ENCODE data around the gene BANK1. TPM values are rescaled to one million over a fixed set of nuclear protein-coding genes. Genes with fewer than 3 reads are reported as not detected.

The BANK1 gene
- total RNA-seq, 1 donor from 2014 or later = 0.79 TPM

DNA sequence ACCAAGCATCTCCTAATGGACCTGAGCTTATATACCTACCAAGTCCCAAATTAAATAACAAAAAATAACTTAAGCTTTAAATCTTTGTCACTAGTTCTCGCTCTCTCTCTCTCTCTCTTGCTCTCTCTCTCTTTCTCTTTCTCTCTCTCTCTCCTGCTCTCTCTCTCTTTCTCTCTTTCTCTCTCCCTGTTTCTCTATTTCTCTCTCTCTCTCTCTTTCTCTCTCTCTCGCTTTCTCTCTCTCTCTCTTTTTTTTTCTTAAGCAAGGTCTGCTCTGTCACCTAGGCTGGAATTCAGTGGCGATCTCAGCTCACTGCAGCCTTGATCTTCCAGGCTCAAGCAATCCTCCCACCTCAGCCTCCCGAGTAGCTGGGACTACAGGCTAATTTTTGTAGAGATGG, 266.6 kb downstream of the BANK1 start:
- Mint-ChIP-seq H3K27me3 (no peaks in the 10 kb centered on the region), H3K27ac (peak overlapping the region; percentile 73), H3K4me1 (ENCODE audit: low read depth) (no peaks in the 10 kb centered on the region), H3K4me3 (ENCODE audit: low read depth) (no peak overlapping the region), H3K9me3 (ENCODE audit: low read depth) (no peaks in the 10 kb centered on the region), H3K36me3 (ENCODE audit: insufficient read depth) (no peaks in the 10 kb centered on the region)
- no peak for DNase-seq (ENCODE audit: low spot score, unreplicated experiment)
- TF ChIP-seq, protein P1, sequence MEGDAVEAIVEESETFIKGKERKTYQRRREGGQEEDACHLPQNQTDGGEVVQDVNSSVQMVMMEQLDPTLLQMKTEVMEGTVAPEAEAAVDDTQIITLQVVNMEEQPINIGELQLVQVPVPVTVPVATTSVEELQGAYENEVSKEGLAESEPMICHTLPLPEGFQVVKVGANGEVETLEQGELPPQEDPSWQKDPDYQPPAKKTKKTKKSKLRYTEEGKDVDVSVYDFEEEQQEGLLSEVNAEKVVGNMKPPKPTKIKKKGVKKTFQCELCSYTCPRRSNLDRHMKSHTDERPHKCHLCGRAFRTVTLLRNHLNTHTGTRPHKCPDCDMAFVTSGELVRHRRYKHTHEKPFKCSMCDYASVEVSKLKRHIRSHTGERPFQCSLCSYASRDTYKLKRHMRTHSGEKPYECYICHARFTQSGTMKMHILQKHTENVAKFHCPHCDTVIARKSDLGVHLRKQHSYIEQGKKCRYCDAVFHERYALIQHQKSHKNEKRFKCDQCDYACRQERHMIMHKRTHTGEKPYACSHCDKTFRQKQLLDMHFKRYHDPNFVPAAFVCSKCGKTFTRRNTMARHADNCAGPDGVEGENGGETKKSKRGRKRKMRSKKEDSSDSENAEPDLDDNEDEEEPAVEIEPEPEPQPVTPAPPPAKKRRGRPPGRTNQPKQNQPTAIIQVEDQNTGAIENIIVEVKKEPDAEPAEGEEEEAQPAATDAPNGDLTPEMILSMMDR (IDR thresholded peaks at IDR 0.05; ENCODE audit: unreplicated experiment) = no peak

DNA sequence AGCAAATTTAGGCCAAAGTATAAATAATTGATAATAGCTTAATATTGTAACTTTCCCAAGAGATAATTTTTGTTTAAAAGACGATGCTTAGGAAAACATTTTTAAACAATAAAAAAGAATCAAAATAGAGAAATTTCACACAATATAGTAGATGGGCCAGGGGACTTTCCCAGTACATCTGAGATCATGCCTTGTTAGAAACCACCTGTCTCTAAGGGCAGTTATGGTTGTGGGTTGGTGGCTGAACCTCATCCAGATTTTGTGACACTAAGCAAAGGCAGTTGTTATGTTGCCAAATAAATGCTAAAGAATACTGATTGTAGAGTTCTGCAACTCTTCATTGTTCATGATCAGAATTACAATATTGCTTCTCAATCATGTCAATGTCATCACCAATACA, 270.6 kb downstream of the BANK1 start:
- H3K27me3 Mint-ChIP-seq = no peaks in the 10 kb centered on the region
- H3K4me1 Mint-ChIP-seq (ENCODE audit: low read depth) = no peaks in the 10 kb centered on the region
- H3K27ac Mint-ChIP-seq = no peak overlapping the region
- H3K9me3 Mint-ChIP-seq (ENCODE audit: low read depth) = no peaks in the 10 kb centered on the region
- H3K36me3 Mint-ChIP-seq (ENCODE audit: insufficient read depth) = no peaks in the 10 kb centered on the region
- H3K4me3 Mint-ChIP-seq (ENCODE audit: low read depth) = no peak overlapping the region
- no peak for DNase-seq (ENCODE audit: low spot score, unreplicated experiment)
- TF ChIP-seq, protein P1 (IDR thresholded peaks at IDR 0.05; ENCODE audit: unreplicated experiment) = no peak

DNA sequence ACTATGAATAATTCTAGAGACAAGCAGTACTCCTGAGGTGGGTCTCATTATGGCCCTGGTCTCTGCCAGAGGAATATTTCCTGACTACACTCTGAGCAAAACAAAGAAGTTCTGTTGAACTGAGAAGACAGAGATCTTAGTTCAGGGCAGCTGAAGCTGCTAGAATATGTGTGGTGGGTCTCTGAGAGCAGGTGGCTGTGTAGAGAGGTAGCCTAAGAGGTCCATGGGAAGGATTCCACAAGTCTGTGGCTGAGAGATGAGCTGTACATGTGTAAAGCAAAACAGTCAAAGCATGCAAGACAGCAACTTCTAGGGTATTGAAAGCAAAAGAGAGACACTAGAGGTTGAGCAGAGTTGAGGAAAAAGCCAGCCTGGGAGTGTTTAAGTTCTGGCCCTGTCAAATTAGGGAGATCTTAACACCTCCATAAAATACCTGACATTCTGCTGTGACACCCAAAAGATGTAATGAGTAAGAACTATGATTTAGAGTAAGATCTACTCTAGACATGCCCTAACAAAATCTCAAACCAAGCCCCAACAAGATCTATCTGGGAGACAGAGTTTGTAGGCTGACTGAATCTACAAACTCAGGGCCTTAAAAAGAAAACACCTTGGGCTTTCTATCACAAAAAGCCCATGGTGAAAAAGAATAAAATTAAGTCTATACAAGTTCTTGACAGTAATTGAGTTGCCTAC, 274.4 kb downstream of the BANK1 start:
- no peaks in the 10 kb centered on the region for H3K4me1 Mint-ChIP-seq (ENCODE audit: low read depth)
- no peaks in the 10 kb centered on the region for H3K36me3 Mint-ChIP-seq (ENCODE audit: insufficient read depth)
- no peaks in the 10 kb centered on the region for H3K27me3 Mint-ChIP-seq
- no peaks in the 10 kb centered on the region for H3K9me3 Mint-ChIP-seq (ENCODE audit: low read depth)
- no peak overlapping the region for H3K4me3 Mint-ChIP-seq (ENCODE audit: low read depth)
- TF ChIP-seq, protein P1 (IDR thresholded peaks at IDR 0.05; ENCODE audit: unreplicated experiment) = no peak
- no peak for DNase-seq (ENCODE audit: low spot score, unreplicated experiment)
- no peak overlapping the region for H3K27ac Mint-ChIP-seq

DNA sequence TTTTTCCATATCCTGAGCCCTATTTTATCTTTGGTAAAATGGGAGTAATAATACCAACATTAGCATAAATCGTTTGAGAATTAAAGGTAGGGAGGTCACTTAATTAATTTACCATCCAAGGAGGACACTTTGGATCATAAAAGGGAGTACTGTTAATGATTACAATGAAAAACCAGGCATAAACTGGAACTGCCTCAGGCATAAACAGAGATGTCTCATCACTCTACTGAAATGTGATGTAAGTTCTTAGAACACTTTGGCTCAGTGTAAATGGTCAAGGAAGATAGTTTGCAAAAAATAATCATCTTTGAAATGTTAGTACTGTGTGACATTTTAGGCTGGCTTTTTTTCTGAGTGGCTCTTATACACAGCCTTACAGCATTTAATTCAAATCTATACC, 286.1 kb downstream of the BANK1 start:
- no peak overlapping the region for H3K27ac Mint-ChIP-seq
- no peaks in the 10 kb centered on the region for H3K4me1 Mint-ChIP-seq (ENCODE audit: low read depth)
- TF ChIP-seq, protein P1 (IDR thresholded peaks at IDR 0.05; ENCODE audit: unreplicated experiment) = no peak
- no peak overlapping the region for H3K4me3 Mint-ChIP-seq (ENCODE audit: low read depth)
- H3K9me3 Mint-ChIP-seq (ENCODE audit: low read depth) = no peaks in the 10 kb centered on the region
- no peaks in the 10 kb centered on the region for H3K36me3 Mint-ChIP-seq (ENCODE audit: insufficient read depth)
- H3K27me3 Mint-ChIP-seq = no peaks in the 10 kb centered on the region
- no peak for DNase-seq (ENCODE audit: low spot score, unreplicated experiment)

DNA sequence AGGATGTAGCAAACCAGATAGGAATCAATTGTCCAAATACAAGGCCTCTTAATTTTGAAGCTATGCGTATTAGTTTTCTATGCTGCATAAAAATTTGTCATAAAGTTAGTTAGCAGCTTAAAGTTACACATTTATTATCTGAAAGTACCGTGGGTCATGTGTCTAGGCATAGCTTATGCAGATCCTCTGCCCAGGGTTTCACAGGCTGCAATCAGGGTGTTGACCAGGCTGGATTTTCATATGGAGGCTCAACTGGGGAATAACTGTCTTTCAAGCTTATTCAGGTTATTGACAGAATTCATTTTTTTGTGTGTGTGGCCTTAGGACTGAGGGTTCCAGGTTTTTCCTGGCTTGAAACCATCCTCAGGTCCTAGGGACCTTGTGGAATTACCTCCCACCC, 289.7 kb downstream of the BANK1 start:
- no peaks in the 10 kb centered on the region for H3K36me3 Mint-ChIP-seq (ENCODE audit: insufficient read depth)
- TF ChIP-seq, protein P1 (IDR thresholded peaks at IDR 0.05; ENCODE audit: unreplicated experiment) = no peak
- no peaks in the 10 kb centered on the region for H3K4me1 Mint-ChIP-seq (ENCODE audit: low read depth)
- no peak overlapping the region for H3K4me3 Mint-ChIP-seq (ENCODE audit: low read depth)
- no peak for DNase-seq (ENCODE audit: low spot score, unreplicated experiment)
- H3K27ac Mint-ChIP-seq = no peak overlapping the region
- H3K27me3 Mint-ChIP-seq = no peaks in the 10 kb centered on the region
- no peaks in the 10 kb centered on the region for H3K9me3 Mint-ChIP-seq (ENCODE audit: low read depth)

All from progenitor cell of endocrine pancreas (in vitro differentiated cells).